Measurements from ENCODE around the gene CDK2AP2. TPM values are rescaled to one million over a fixed set of nuclear protein-coding genes. Genes with fewer than 3 reads are reported as not detected.

The CDK2AP2 gene
- total and polyA plus RNA-seq, 2 of the 8 experiments (the other 6 are each of a cell fraction or from before 2014, with no cell fraction given), result 49.6 to 65.1 TPM

GRCh38 chr11:67494371-67495233 is 13.4 kb downstream of the CDK2AP2 start:
- Histone ChIP-seq H3K27ac (ENCODE audit: low read depth, low read length) (no peak overlapping the region), H2BK12ac (ENCODE audit: low read depth, low read length) (no peak overlapping the region), H3K18ac (ENCODE audit: extremely low read depth, low read length) (no peak overlapping the region), H3K14ac (ENCODE audit: insufficient read length) (no peak overlapping the region), H2BK20ac (ENCODE audit: low read length) (no peak overlapping the region), H3K23me2 (ENCODE audit: low read depth, low read length) (peaks cover 2% of the 10 kb centered on the region; the same call in 1 of the 2 replicates), H3K4me3 (ENCODE audit: extremely low read depth in 1 of 4, insufficient read depth in 2 of 4, low read depth in 3 of 4, low read length in 4 of 4) (no peak overlapping the region), H2BK120ac (replicated peaks; ENCODE audit: low read depth, low read length) (no peak overlapping the region), H3K36me3 (ENCODE audit: control insufficient read depth in 2 of 4, insufficient read depth in 4 of 4, low read length in 3 of 4) (peaks cover 2 to 25% (median 13%) of the 10 kb centered on the region in 4 experiments; a peak in 6 of 8 replicates), H3K56ac (replicated peaks; ENCODE audit: insufficient read length, low read depth, low read length) (no peak overlapping the region), H3K23ac (ENCODE audit: insufficient read length) (no peak overlapping the region), H4K5ac (ENCODE audit: insufficient read length, low read depth, low read length) (no peak overlapping the region), H2AK5ac (ENCODE audit: low read depth, low read length) (no peak overlapping the region), H3K9me3 (ENCODE audit: insufficient read depth in 2 of 2, low read depth in 1 of 2, low read length in 1 of 2) (no peaks in the 10 kb centered on the region), H2AFZ (ENCODE audit: low read length) (no peak overlapping the region), H2BK15ac (ENCODE audit: low read length) (no peak overlapping the region), H3K4me2 (ENCODE audit: insufficient read depth in 1 of 2, low read depth in 2 of 2, low read length in 2 of 2) (no peak overlapping the region), H3K4ac (replicated peaks; ENCODE audit: insufficient read length, low read depth, low read length) (no peak overlapping the region), H3K79me1 (ENCODE audit: low read depth, low read length) (no peaks in the 10 kb centered on the region), H4K8ac (ENCODE audit: extremely low read depth, insufficient read depth, low read length) (no peak overlapping the region), H3K4me1 (replicated peaks in 1 of 4; ENCODE audit: control insufficient read depth in 3 of 4, insufficient read depth in 4 of 4, low read length in 3 of 4) (peaks cover 0 to 10% (median 0%) of the 10 kb centered on the region in 4 experiments; a peak in 2 of 7 replicates), H4K91ac (replicated peaks; ENCODE audit: insufficient read length, low read length) (no peak overlapping the region), H3K9ac (replicated peaks in 1 of 4; ENCODE audit: extremely low read depth in 1 of 4, low read depth in 3 of 4, low read length in 3 of 4) (no peak overlapping the region), H3K79me2 (ENCODE audit: control insufficient read depth in 1 of 2, insufficient read depth in 2 of 2, low read length in 2 of 2) (no peaks in the 10 kb centered on the region), H2BK5ac (ENCODE audit: low read depth, low read length) (no peak overlapping the region), H4K20me1 (replicated peaks in 1 of 2; ENCODE audit: control insufficient read depth in 1 of 2, insufficient read depth in 2 of 2, low read length in 2 of 2) (peaks cover 0 to 14% of the 10 kb centered on the region in 2 experiments), H3K27me3 (replicated peaks in 1 of 4; ENCODE audit: control insufficient read depth in 3 of 4, extremely low read depth in 1 of 4, insufficient read depth in 3 of 4, low read length in 3 of 4) (no peaks in the 10 kb centered on the region; a peak in 1 of 7 replicates)
- POLR2A ChIA-PET (ENCODE audit: partially characterized antibody), result interaction anchor here (1.1 to 1.9 kb wide), 3 partner anchors 12 to 36 kb away, joined by 3 to 5 read pairs (median 4); partner anchors contain the start of genes AIP and TMEM134
- 96% methylated on average over 23 of the region's 59 CpGs; no CpG with 5 or more reads in 1 of the 2 experiments for WGBS, 2 experiments (ENCODE audit: extremely low coverage in 1 of 2, insufficient coverage in 1 of 2, insufficient read length in 1 of 2, insufficient replicate concordance in 2 of 2, low coverage in 1 of 2, low lambda C conversion rate in 2 of 2, missing lambda C conversion rate in 1 of 2)
- no peak for DNase-seq (ENCODE audit: low read depth in 1 of 2, low spot score in 2 of 2)
- CTCF ChIA-PET (ENCODE audit: partially characterized antibody), result interaction anchor here (0.9 kb wide), 1 partner anchor 10 kb away, joined by 3 read pairs; no protein-coding TSS in a partner anchor
- FAIRE-seq, result no peak
- TF ChIP-seq TEAD4 (IDR thresholded peaks at IDR 0.05; ENCODE audit: low read depth, low read length) (no peak), CTBP2 (IDR thresholded peaks at IDR 0.05; ENCODE audit: borderline replicate concordance, insufficient read depth, insufficient read length, low read length) (no peak), NRF1 (IDR thresholded peaks at IDR 0.05; ENCODE audit: low read depth, low read length) (no peak), ASH2L (IDR thresholded peaks at IDR 0.05; ENCODE audit: low read length) (no peak), HDAC2 (IDR thresholded peaks at IDR 0.05; ENCODE audit: borderline replicate concordance in 1 of 2, low read depth in 2 of 2, low read length in 2 of 2) (no peak), EP300 (IDR thresholded peaks at IDR 0.05; ENCODE audit: borderline replicate concordance in 1 of 2, low read depth in 2 of 2, low read length in 2 of 2) (no peak), NANOG (IDR thresholded peaks at IDR 0.05; ENCODE audit: insufficient read depth, low read depth, low read length, poor library complexity, severe bottlenecking) (no peak), MAFK (IDR thresholded peaks at IDR 0.05; ENCODE audit: low read depth, low read length) (no peak), KDM5A (IDR thresholded peaks at IDR 0.05; ENCODE audit: low read length) (no peak), SIN3A (conservative IDR thresholded peaks at IDR 0.05 in 1 of 2, IDR thresholded peaks at IDR 0.05 in 1 of 2; ENCODE audit: low read depth in 1 of 2, low read length in 2 of 2) (no peak), SIX5 (IDR thresholded peaks at IDR 0.05; ENCODE audit: low read depth, low read length) (no peak)
